Suprapubic skin (tissue), 4 donors: ENCODE results near the gene ITGB4. TPM values are rescaled to one million over a fixed set of nuclear protein-coding genes. Genes with fewer than 3 reads are reported as not detected.

Experiments used
- total RNA-seq, 4 donors: library from RNA; depleted of rRNA; stranded (reverse); fragments of >200 nt; gene quantifications; one replicate each; pipeline ENCODE4 v1.1.0, GENCODE V29; 2016

Gene ITGB4
- total RNA-seq, 4 donors from 2014 or later, result 382 to 583 (median 474) TPM

Other genes starting within 250 kb of the ITGB4 start
- 10 to 100 TPM; 18.7 to 25.1 (median 22.1) TPM for gene CASKIN2, start 205.9 kb upstream of the ITGB4 start, total RNA-seq
- 10 to 100 TPM; 53.9 to 73.5 (median 62.9) TPM for gene TSEN54, start 204.9 kb upstream of the ITGB4 start, total RNA-seq
- 100 to 1,000 TPM in 1 of 4 donors, 10 to 100 TPM in 3; 75.3 to 114 (median 78.4) TPM for gene LLGL2, start 195.8 kb upstream of the ITGB4 start, total RNA-seq
- 100 to 1,000 TPM in 1 of 4 donors, 10 to 100 TPM in 3; 28.4 to 126 (median 76.1) TPM for gene MYO15B, start 133.7 kb upstream of the ITGB4 start, total RNA-seq
- gene SMIM5, start 88.0 kb upstream of the ITGB4 start, total RNA-seq, result 10 to 100 TPM in 2 of 4 donors, 1 to 10 TPM in 2; 1.7 to 11.8 (median 8.6) TPM
- 100 to 1,000 TPM in 1 of 4 donors, 10 to 100 TPM in 3; 35.3 to 129 (median 63.6) TPM for gene RECQL5, start 54.3 kb upstream of the ITGB4 start, total RNA-seq
- 100 to 1,000 TPM in 1 of 4 donors, 10 to 100 TPM in 3; 67.0 to 104 (median 86.3) TPM for gene SAP30BP, start 54.1 kb upstream of the ITGB4 start, total RNA-seq
- 10 to 100 TPM; 15.2 to 34.9 (median 22.9) TPM for gene GALK1, start 43.7 kb downstream of the ITGB4 start, total RNA-seq
- gene UNK, start 63.3 kb downstream of the ITGB4 start, total RNA-seq, result 10 to 100 TPM; 27.8 to 68.2 (median 31.9) TPM
- gene UNC13D, start 122.9 kb downstream of the ITGB4 start, total RNA-seq, result 10 to 100 TPM in 1 of 4 donors, 1 to 10 TPM in 3; 5.2 to 21.0 (median 7.2) TPM
- 10 to 100 TPM; 64.9 to 99.4 (median 76.9) TPM for gene WBP2, start 133.9 kb downstream of the ITGB4 start, total RNA-seq
- gene TRIM47, start 157.1 kb downstream of the ITGB4 start, total RNA-seq, result 10 to 100 TPM; 22.8 to 43.1 (median 27.7) TPM
- 10 to 100 TPM; 22.5 to 44.6 (median 32.1) TPM for gene TRIM65, start 175.5 kb downstream of the ITGB4 start, total RNA-seq
- gene MRPL38, start 183.4 kb downstream of the ITGB4 start, total RNA-seq, result 100 to 1,000 TPM in 1 of 4 donors, 10 to 100 TPM in 3; 41.7 to 113 (median 50.2) TPM
- 10 to 100 TPM; 17.8 to 57.5 (median 27.9) TPM for gene FBF1, start 219.6 kb downstream of the ITGB4 start, total RNA-seq